Prostate gland (tissue), 2 donors: ENCODE data around the gene EXOC6. TPM values are rescaled to one million over a fixed set of nuclear protein-coding genes. Genes with fewer than 3 reads are reported as not detected.
A peak's percentile ranks its signal among the peaks of the same experiment; 100 is the strongest.

Experiments
- DNase-seq: peaks from one replicate; pipeline ENCODE4 v3.0.0-alpha.2; 2019; ENCODE audit warnings: low spot score
- H3K27ac ChIP-seq, 2 donors: fragments of 200-600 bp; sonication (generic); 2 replicates each; pipeline ENCODE4 v1.5.1; 2017 to 2019
- H3K27me3 ChIP-seq: fragments of 200-600 bp; sonication (generic); replicated peaks from 2 replicates; pipeline ENCODE4 v1.5.1; 2019; ENCODE audit not compliant: insufficient read depth
- H3K36me3 ChIP-seq, 2 donors: fragments of 200-600 bp; sonication (generic); 1 replicate in 1 of 2; 2 replicates in 1 of 2; pipeline versions ENCODE4 v1.5.1 to v1.8.1; 2017 to 2019
- H3K4me1 ChIP-seq: fragments of 200-600 bp; sonication (generic); replicated peaks from 2 replicates; pipeline ENCODE4 v1.5.1; 2019
- H3K4me3 ChIP-seq, 2 donors: fragments of 200-600 bp; sonication (generic); 2 replicates each; pipeline ENCODE4 v1.5.1; 2017 to 2019
- H3K9me3 ChIP-seq: fragments of 200-600 bp; sonication (generic); 2 replicates; pipeline ENCODE4 v1.5.1; 2017
- CTCF ChIP-seq, 4 experiments: fragments of 200-600 bp in 2 of 4; fragments of 450-650 bp in 2 of 4; sonication (generic) in 2 of 4; IDR thresholded peaks; 1 replicate in 3 of 4; 2 replicates in 1 of 4; pipeline ENCODE4 v1.5.1; 2016 to 2019; ENCODE audit warnings: antibody characterized with exemption in 4 of 4, mild to moderate bottlenecking in 2 of 4, moderate library complexity in 2 of 4
- POLR2A ChIP-seq: fragments of 450-650 bp; IDR thresholded peaks from one replicate; pipeline ENCODE4 v1.6.1; 2016; ENCODE audit warnings: antibody characterized with exemption, mild to moderate bottlenecking
- POLR2AphosphoS5 ChIP-seq: sonication (generic); formaldehyde crosslinking; IDR thresholded peaks from one replicate; pipeline ENCODE4 v1.6.1; 2017; ENCODE audit warnings: antibody characterized with exemption
- WGBS: methylation state at CpG from one replicate; pipeline ENCODE4 v1.1.5; 2018; 5-methylcytosine and 5-hydroxymethylcytosine counted together
- intact Hi-C: fragments of 100-400 bp; cut with DNase I; formaldehyde crosslinking; loops from one replicate; pipeline ENCODE4 v1.14.2; 2022
- total RNA-seq, 2 donors: library from RNA; depleted of rRNA; stranded (reverse); fragments of >200 nt; gene quantifications; one replicate each; pipeline ENCODE4 v1.1.0, GENCODE V29; 2016

Gene EXOC6
- total RNA-seq, 2 donors from 2014 or later = 13.5 to 598 TPM

- no peaks in the 10 kb centered on the region for H3K36me3 ChIP-seq
- H3K4me1 ChIP-seq = no peaks in the 10 kb centered on the region
- no peak overlapping the region for H3K4me3 ChIP-seq
- H3K27me3 ChIP-seq = peaks cover 32% of the 10 kb centered on the region
- TF ChIP-seq POLR2A = no peak
- no peak for TF ChIP-seq POLR2AphosphoS5
- no peak for TF ChIP-seq CTCF (IDR thresholded peaks at IDR 0.05)
- WGBS = 79% methylated on average over 12 of the region's 12 CpGs
- no peak overlapping the region for H3K27ac ChIP-seq
- intact Hi-C loops = no loop called here
- no peaks in the 10 kb centered on the region for H3K9me3 ChIP-seq
- DNase-seq = no peak
Observed at GRCh38 chr10:93064874-93065660, 216.7 kb downstream of the EXOC6 start.

- Histone ChIP-seq H3K4me3 (peak overlapping the region in 1 of 2 donors; percentile 17), H3K27ac (no peak overlapping the region), H3K9me3 (no peaks in the 10 kb centered on the region), H3K27me3 (peaks cover 32% of the 10 kb centered on the region), H3K36me3 (no peaks in the 10 kb centered on the region), H3K4me1 (no peaks in the 10 kb centered on the region)
- intact Hi-C loops = no loop called here
- no peak for DNase-seq
- 9% methylated on average over 71 of the region's 81 CpGs for whole genome bisulfite sequencing
- no peak for TF ChIP-seq POLR2A
- no peak for TF ChIP-seq CTCF (IDR thresholded peaks at IDR 0.05)
Observed at GRCh38 chr10:93065675-93066543, 217.6 kb downstream of the EXOC6 start.

DNA sequence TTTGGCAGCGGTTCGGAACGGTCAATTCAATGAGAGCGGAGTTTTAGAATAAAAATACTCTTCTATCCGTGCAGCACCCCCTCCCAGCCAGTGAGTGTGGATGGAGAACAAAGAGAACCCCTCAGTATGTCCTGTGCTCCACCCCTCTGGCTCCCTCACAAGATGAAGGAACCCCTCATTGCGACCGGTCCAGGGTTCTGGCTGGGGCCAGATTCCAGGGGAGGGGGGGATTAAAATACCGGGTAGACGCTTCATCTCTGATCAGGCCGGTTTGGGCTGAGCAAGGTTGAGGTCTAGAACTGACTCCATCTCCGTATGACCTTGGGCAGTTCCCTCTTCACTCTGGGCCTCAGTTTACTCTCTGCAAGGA, 218.2 kb downstream of the EXOC6 start:
- Histone ChIP-seq H3K4me3 (no peak overlapping the region), H3K9me3 (no peaks in the 10 kb centered on the region), H3K27ac (no peak overlapping the region), H3K27me3 (peaks cover 30% of the 10 kb centered on the region), H3K36me3 (no peaks in the 10 kb centered on the region), H3K4me1 (no peaks in the 10 kb centered on the region)
- intact Hi-C loops = no loop called here
- TF ChIP-seq POLR2AphosphoS5 = no peak
- no peak for TF ChIP-seq CTCF (IDR thresholded peaks at IDR 0.05)
- no peak for TF ChIP-seq POLR2A
- no peak for DNase-seq
- 13% methylated on average over 11 of the region's 11 CpGs for WGBS

DNA sequence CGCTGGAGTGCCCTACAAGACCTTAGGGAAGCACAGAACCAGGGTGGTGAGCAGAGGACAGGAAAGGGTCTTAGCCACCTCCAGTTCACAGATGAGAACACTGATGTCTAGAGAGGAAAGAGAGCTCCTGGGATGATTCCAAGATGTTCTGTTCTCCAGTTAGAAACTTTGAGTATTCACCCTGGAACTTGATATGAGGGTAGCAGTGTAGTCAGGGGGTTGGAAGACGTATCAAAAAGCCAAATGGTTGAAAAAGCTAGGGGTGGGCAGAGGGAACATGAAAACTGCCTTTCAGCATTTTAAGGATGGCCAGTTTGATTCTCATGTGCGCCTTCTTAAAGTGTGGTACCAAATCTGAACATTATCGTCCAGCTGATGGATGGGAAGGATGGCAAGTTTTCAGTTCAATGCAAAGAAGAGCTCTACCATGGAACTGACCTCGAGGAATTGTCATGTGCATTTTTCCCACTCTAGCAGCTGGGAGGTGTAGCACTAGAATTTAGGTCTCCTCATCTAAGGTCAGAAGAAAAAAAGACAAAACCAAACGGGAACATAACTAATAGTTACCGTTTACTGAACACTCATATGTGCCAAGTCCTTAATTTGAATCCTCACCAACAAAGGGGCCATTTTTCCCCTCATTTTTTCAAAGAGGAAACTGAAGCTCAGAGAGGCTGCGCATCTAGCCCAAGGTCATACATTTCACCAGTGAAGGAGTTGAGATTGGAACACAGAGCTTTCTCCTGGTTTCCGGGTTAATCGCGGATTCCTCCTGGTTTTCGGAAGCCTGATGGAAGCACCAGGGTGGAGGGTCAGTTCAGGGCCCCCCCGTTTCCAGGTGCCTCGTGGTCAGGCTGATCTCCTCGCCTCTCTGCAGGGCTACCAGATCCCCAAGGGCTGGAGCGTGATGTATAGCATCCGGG, 219.4 kb downstream of the EXOC6 start:
- H3K27ac ChIP-seq = no peak overlapping the region
- no peak overlapping the region for H3K4me3 ChIP-seq
- WGBS = 13% methylated on average over 17 of the region's 17 CpGs

More for the DNA sequence above, 219.4 kb downstream of the EXOC6 start:
- H3K9me3 ChIP-seq = no peaks in the 10 kb centered on the region
- peaks cover 30% of the 10 kb centered on the region for H3K27me3 ChIP-seq
- no peaks in the 10 kb centered on the region for H3K36me3 ChIP-seq
- no peak for TF ChIP-seq POLR2AphosphoS5
- TF ChIP-seq CTCF (IDR thresholded peaks at IDR 0.05) = no peak
- TF ChIP-seq POLR2A = no peak
- intact Hi-C loops = no loop called here
- DNase-seq = no peak
- no peaks in the 10 kb centered on the region for H3K4me1 ChIP-seq
